Thoracic aorta (tissue), 2 donors: ENCODE data around the gene LAMA5. TPM values are rescaled to one million over a fixed set of nuclear protein-coding genes. Genes with fewer than 3 reads are reported as not detected.

Source experiments
- ATAC-seq: fragments of 150-250 bp; one replicate; pipeline ENCODE4 v1.8.0; 2017; ENCODE audit warnings: low read depth; ENCODE audit not compliant: insufficient number of reproducible peaks, low FRiP score
- DNase-seq: peaks from one replicate; pipeline ENCODE4 v3.0.0-alpha.2; 2020; ENCODE audit warnings: low spot score
- H3K27ac ChIP-seq, 2 donors: fragments of 200-600 bp; sonication (generic); 1 replicate in 1 of 2; 2 replicates in 1 of 2; pipeline ENCODE4 v1.5.1; 2016; ENCODE audit warnings: mild to moderate bottlenecking in 2 of 2, moderate library complexity in 2 of 2
- H3K27me3 ChIP-seq: fragments of 200-600 bp; sonication (generic); replicated peaks from 2 replicates; pipeline ENCODE4 v1.6.0; 2016; ENCODE audit warnings: mild to moderate bottlenecking; ENCODE audit not compliant: insufficient read depth
- H3K36me3 ChIP-seq: fragments of 200-600 bp; sonication (generic); one replicate; pipeline ENCODE4 v1.5.1; 2016
- H3K4me1 ChIP-seq, 2 donors: fragments of 200-600 bp; sonication (generic); 1 replicate in 1 of 2; 2 replicates in 1 of 2; pipeline versions ENCODE4 v1.5.1 to v1.6.0; 2016; ENCODE audit warnings: low read depth in 2 of 2, mild to moderate bottlenecking in 1 of 2; ENCODE audit not compliant: control insufficient read depth in 1 of 2
- H3K4me3 ChIP-seq: fragments of 200-600 bp; sonication (generic); 2 replicates; pipeline ENCODE4 v1.5.1; 2016; ENCODE audit warnings: mild to moderate bottlenecking
- H3K9me3 ChIP-seq: fragments of 200-600 bp; sonication (generic); 2 replicates; pipeline ENCODE4 v1.5.1; 2016
- CTCF ChIP-seq: fragments of 200-600 bp; sonication (generic); IDR thresholded peaks from one replicate; pipeline ENCODE4 v1.5.1; 2019; ENCODE audit warnings: antibody characterized with exemption
- total RNA-seq, 2 donors: library from RNA; depleted of rRNA; stranded (reverse); fragments of >200 nt; gene quantifications; one replicate each; pipeline versions ENCODE4 v1.1.0 to v1.2.3, GENCODE V29; 2016

The LAMA5 gene
- total RNA-seq, 2 donors from 2014 or later: 289 to 333 TPM

- peaks cover 2 to 3% of the 10 kb centered on the region in 2 donors for H3K4me1 ChIP-seq
- H3K27me3 ChIP-seq: no peaks in the 10 kb centered on the region
- H3K27ac ChIP-seq: no peak overlapping the region
- H3K9me3 ChIP-seq: no peaks in the 10 kb centered on the region
- DNase-seq (no peak), ATAC-seq (no peak)
- no peak for TF ChIP-seq CTCF
- H3K4me3 ChIP-seq: no peak overlapping the region
- H3K36me3 ChIP-seq: peaks cover 18% of the 10 kb centered on the region
Measured at GRCh38 chr20:62298577-62299249, 68.4 kb downstream of the LAMA5 start.

DNA sequence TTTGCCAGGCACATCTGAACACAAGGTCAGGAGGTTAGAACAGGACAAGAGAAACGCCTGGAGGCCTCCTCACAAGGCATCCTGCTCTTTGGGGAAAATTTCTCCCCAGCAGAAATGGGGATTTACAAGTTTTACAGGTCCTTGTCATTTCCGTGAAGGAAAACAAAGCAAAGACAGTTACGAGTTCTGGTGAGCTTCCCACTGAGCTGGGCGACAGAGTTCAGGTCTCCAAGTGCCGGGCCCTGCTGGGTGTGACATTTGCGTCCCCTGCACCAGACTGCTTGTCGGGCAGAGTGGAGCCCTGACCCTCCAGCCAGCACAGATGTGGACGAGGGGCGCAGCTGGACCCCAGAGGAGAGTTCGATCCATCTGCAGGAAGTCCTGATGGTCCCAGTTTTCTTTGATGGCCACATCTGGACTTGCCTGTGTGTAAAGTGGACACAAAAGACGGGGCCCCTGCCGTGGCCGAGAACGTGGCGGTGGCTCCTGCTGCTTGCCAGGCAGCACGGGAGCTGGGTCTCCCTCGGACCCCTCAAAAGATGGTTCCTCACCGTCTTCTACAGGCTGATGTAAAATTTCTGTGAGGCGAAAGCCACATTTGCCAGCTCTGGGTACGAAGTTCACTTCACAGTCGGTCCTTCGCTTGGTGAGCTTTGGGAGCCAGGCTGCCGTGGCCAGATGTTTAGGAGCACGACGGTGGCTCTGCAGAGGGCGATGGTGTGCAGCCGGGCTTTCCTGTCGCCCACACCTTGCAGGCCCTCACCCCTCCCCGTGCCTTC, 69.5 kb downstream of the LAMA5 start:
- Histone ChIP-seq H3K4me3 (no peak overlapping the region), H3K36me3 (peaks cover 24% of the 10 kb centered on the region), H3K27ac (no peak overlapping the region), H3K27me3 (no peaks in the 10 kb centered on the region), H3K9me3 (no peaks in the 10 kb centered on the region), H3K4me1 (no peaks in the 10 kb centered on the region)
- DNase-seq: no peak
- TF ChIP-seq CTCF: no peak
- ATAC-seq: no peak

DNA sequence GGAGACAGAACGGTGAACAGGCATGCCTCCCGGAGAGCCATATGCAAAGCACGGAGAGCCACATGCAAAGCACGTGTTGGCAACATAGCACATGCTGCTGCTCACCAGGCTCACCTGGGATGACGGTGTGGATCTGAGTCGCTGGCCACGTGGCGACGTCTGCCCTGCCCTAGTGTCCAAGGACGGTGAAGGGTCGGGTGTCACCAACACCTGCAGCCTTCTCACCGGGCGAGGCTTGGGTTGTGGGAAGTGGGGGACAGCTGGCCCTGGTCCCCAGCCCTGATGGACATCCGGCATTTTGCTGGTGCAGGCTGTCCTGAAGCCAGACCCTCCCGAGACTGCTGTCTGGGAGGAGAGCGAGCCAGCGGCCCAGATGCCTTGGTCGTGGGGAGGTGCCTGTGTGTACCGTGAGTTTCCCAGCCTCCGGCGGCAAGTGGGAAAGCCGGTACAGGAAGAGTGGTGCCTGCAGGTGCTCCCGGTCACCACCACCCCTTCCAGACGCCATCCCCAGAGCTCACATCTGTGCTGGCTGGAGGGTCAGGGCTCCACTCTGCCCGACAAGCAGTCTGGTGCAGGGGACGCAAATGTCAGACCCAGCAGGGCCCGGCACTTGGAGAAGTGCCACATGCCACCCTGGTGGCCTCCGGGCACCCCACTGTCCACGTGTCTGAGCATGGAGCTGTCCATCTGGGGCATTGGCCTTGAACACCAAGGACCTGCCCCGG, 70.2 kb downstream of the LAMA5 start:
- DNase-seq: no peak
- Histone ChIP-seq H3K4me3 (no peak overlapping the region), H3K27me3 (no peaks in the 10 kb centered on the region), H3K9me3 (no peaks in the 10 kb centered on the region), H3K27ac (no peak overlapping the region), H3K4me1 (no peaks in the 10 kb centered on the region), H3K36me3 (peaks cover 27% of the 10 kb centered on the region)
- ATAC-seq: no peak
- no peak for TF ChIP-seq CTCF

DNA sequence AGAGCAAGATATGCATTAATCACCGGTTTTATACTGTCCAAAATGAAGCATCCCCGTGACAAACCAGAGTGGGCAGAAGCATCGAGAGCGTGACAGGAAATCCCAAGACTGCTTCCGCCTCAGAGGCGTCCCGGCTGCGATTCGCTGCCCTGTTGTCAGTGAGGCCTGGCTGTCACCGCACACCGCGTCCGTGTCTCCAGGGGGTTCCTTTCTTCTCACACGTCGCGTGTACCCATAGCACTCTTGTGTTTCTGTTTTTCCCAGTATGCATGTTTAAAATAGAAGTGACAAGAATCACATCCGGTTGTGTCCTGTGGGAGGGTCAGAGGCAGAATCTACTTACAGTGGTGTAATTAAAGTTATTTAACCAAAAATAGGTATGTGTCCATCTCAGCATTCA, 72.6 kb downstream of the LAMA5 start:
- Histone ChIP-seq H3K9me3 (no peaks in the 10 kb centered on the region), H3K27me3 (no peaks in the 10 kb centered on the region), H3K4me1 (no peaks in the 10 kb centered on the region), H3K27ac (no peak overlapping the region), H3K36me3 (peaks cover 39% of the 10 kb centered on the region), H3K4me3 (no peak overlapping the region)
- TF ChIP-seq CTCF: no peak
- DNase-seq (no peak), ATAC-seq (no peak)

- no peaks in the 10 kb centered on the region for H3K27me3 ChIP-seq
- H3K36me3 ChIP-seq: peaks cover 39% of the 10 kb centered on the region
- no peak for TF ChIP-seq CTCF
Measured at GRCh38 chr20:62293946-62294345, 73.2 kb downstream of the LAMA5 start.

More at GRCh38 chr20:62293946-62294345, 73.2 kb downstream of the LAMA5 start:
- Histone ChIP-seq H3K27ac (no peak overlapping the region), H3K4me3 (no peak overlapping the region), H3K9me3 (no peaks in the 10 kb centered on the region), H3K4me1 (no peaks in the 10 kb centered on the region)
- DNase-seq: no peak
- ATAC-seq: no peak
